ENCODE results near the gene KDM1B.
"Not testable (repeated sequence)": the region's sequence is repeated elsewhere in the genome, so short reads cannot be mapped to it uniquely, and the experiment has no call there.

The KDM1B gene

GRCh38 chr6:18227166-18227565 is 71.9 kb downstream of the KDM1B start:
- not testable (repeated sequence) for DNase-seq (ENCODE audit: low read depth in 1 of 2, low spot score in 1 of 2)

GRCh38 chr6:18228590-18228989 is 73.4 kb downstream of the KDM1B start:
- not testable (repeated sequence) for DNase-seq (ENCODE audit: low read depth in 1 of 2, low spot score in 1 of 2)

- not testable (repeated sequence) for DNase-seq (ENCODE audit: low read depth in 1 of 2, low spot score in 1 of 2)
Measured at GRCh38 chr6:18231856-18232255, 76.6 kb downstream of the KDM1B start.

- not testable (repeated sequence) for DNase-seq (ENCODE audit: low read depth in 1 of 2, low spot score in 1 of 2)
Measured at GRCh38 chr6:18233770-18234169, 78.5 kb downstream of the KDM1B start.

- no peak for DNase-seq (ENCODE audit: low read depth in 1 of 2, low spot score in 1 of 2)
Measured at GRCh38 chr6:18234564-18234963, 79.3 kb downstream of the KDM1B start.

- no peak for DNase-seq (ENCODE audit: low read depth in 1 of 2, low spot score in 1 of 2)
Measured at GRCh38 chr6:18235524-18235923, 80.3 kb downstream of the KDM1B start.

- no peak for DNase-seq (ENCODE audit: low read depth in 1 of 2, low spot score in 1 of 2)
Measured at GRCh38 chr6:18237167-18237566, 81.9 kb downstream of the KDM1B start.

- no peak for DNase-seq (ENCODE audit: low read depth in 1 of 2, low spot score in 1 of 2)
Measured at GRCh38 chr6:18240230-18240629, 85.0 kb downstream of the KDM1B start.

- no peak for DNase-seq (ENCODE audit: low read depth in 1 of 2, low spot score in 1 of 2)
Measured at GRCh38 chr6:18241208-18242038, 86.2 kb downstream of the KDM1B start.

- DNase-seq (ENCODE audit: low read depth in 1 of 2, low spot score in 1 of 2), result no peak
Measured at GRCh38 chr6:18242062-18242851, 87.0 kb downstream of the KDM1B start.

- no peak for DNase-seq (ENCODE audit: low read depth in 1 of 2, low spot score in 1 of 2)
Measured at GRCh38 chr6:18243302-18243893, 88.2 kb downstream of the KDM1B start.

- no peak for DNase-seq (ENCODE audit: low read depth in 1 of 2, low spot score in 1 of 2)
Measured at GRCh38 chr6:18244251-18244650, 89.0 kb downstream of the KDM1B start.

GRCh38 chr6:18245079-18245478 is 89.9 kb downstream of the KDM1B start:
- DNase-seq (ENCODE audit: low read depth in 1 of 2, low spot score in 1 of 2), result no peak

- DNase-seq (ENCODE audit: low read depth in 1 of 2, low spot score in 1 of 2), result no peak
Measured at GRCh38 chr6:18245642-18246041, 90.4 kb downstream of the KDM1B start.

GRCh38 chr6:18246205-18246604 is 91.0 kb downstream of the KDM1B start:
- DNase-seq (ENCODE audit: low read depth in 1 of 2, low spot score in 1 of 2), result no peak

- DNase-seq (ENCODE audit: low read depth in 1 of 2, low spot score in 1 of 2), result no peak
Measured at GRCh38 chr6:18247002-18247401, 91.8 kb downstream of the KDM1B start.

- DNase-seq (ENCODE audit: low read depth in 1 of 2, low spot score in 1 of 2), result no peak
Measured at GRCh38 chr6:18248698-18249097, 93.5 kb downstream of the KDM1B start.

GRCh38 chr6:18249271-18249670 is 94.0 kb downstream of the KDM1B start:
- no peak for DNase-seq (ENCODE audit: low read depth in 1 of 2, low spot score in 1 of 2)

GRCh38 chr6:18253635-18254034 is 98.4 kb downstream of the KDM1B start:
- DNase-seq (ENCODE audit: low read depth in 1 of 2, low spot score in 1 of 2), result no peak

GRCh38 chr6:18254793-18255192 is 99.6 kb downstream of the KDM1B start:
- DNase-seq (ENCODE audit: low read depth in 1 of 2, low spot score in 1 of 2), result no peak

GRCh38 chr6:18259675-18260447 is 104.6 kb downstream of the KDM1B start:
- DNase-seq (ENCODE audit: low read depth in 1 of 2, low spot score in 1 of 2), result no peak

All from activated CD4-positive, alpha-beta T cell treated with anti-CD3 and anti-CD28 coated beads, Interleukin-2, amount 50 U/mL, for 24 hours (primary cell).